K562 (cell line): ENCODE data around the gene ZNF792. TPM values are rescaled to one million over a fixed set of nuclear protein-coding genes. Genes with fewer than 3 reads are reported as not detected.

ENCODE experiments used
- ATAC-seq: fragments of 200-7000 bp; cut with Tn5 transposase; 3 replicates; pipeline ENCODE4 v1.9.1; 2020; ENCODE audit warnings: moderate library complexity
- BruUV-seq: library from RNA; stranded (reverse); fragments of 400-500 nt; replicated peaks from 2 replicates; lab custom pipeline; 2021; lab: Mats Ljungman, UMichigan
- CTCF ChIA-PET: fragments of 300-600 bp; formaldehyde crosslinking; extraction: SDS; loops from one replicate; lab custom pipeline; 2021; ENCODE audit warnings: low intra/inter-chr PET ratio; lab: Yijun Ruan, JAX
- POLR2A ChIA-PET: fragments of 300-600, 350-650 bp; sonication (Branson Sonifier 250); formaldehyde crosslinking; extraction: SDS; loops from one replicate; lab custom pipeline; 2021; ENCODE audit warnings: antibody characterized with exemption, inconsistent platforms; lab: Yijun Ruan, JAX
- DNase-seq, 4 experiments: peaks; one replicate each; pipeline versions ENCODE4 v3.0.0 to v3.0.0-alpha.2; 2011 to 2018; ENCODE audit warnings: low spot score in 3 of 4, mixed read lengths in 3 of 4; ENCODE audit errors: extremely low read depth in 1 of 4
- FAIRE-seq: peaks from 2 replicates; lab custom pipeline; 2011; peaks lifted over from hg19 to GRCh38; lab: Jason Lieb, UNC
- H2AFZ ChIP-seq: 2 replicates; pipeline ENCODE4 v1.6.0; 2011; ENCODE audit warnings: low read depth, low read length, control low read depth, inconsistent platforms
- H3K27ac ChIP-seq: fragments of 200-600 bp; 3 replicates; pipeline ENCODE4 v1.8.0; 2011; ENCODE audit warnings: low read depth, mild to moderate bottlenecking, control low read depth, inconsistent platforms, low read length, moderate library complexity, mixed read lengths; ENCODE audit errors: extremely low read depth
- H3K27me3 ChIP-seq, 2 experiments: fragments of 300-600 bp in 1 of 2; 2 replicates in 1 of 2; 3 replicates in 1 of 2; pipeline versions ENCODE4 v1.6.0 to v1.8.0; 2011; ENCODE audit warnings: inconsistent platforms in 2 of 2, low read length in 2 of 2, mild to moderate bottlenecking in 1 of 2, mixed read lengths in 1 of 2, moderate library complexity in 1 of 2; ENCODE audit not compliant: control insufficient read depth in 2 of 2, insufficient read depth in 2 of 2
- H3K36me3 ChIP-seq: fragments of 300-600 bp; 3 replicates; pipeline ENCODE4 v1.8.0; 2011; ENCODE audit warnings: mild to moderate bottlenecking, low read length, inconsistent platforms; ENCODE audit not compliant: control insufficient read depth, insufficient read depth
- H3K4me1 ChIP-seq, 2 experiments: fragments of 200-600 bp in 1 of 2; replicated peaks in 1 of 2; 2 replicates in 1 of 2; 3 replicates in 1 of 2; pipeline versions ENCODE4 v1.5.1 to v1.8.0; 2011; ENCODE audit warnings: inconsistent platforms in 2 of 2, low read length in 2 of 2, mild to moderate bottlenecking in 1 of 2, mixed read lengths in 1 of 2, moderate library complexity in 1 of 2; ENCODE audit not compliant: control insufficient read depth in 2 of 2, insufficient read depth in 2 of 2
- H3K4me2 ChIP-seq: 2 replicates; pipeline ENCODE4 v1.6.1; 2011; ENCODE audit warnings: low read length, control low read depth, inconsistent platforms, mixed read lengths; ENCODE audit not compliant: insufficient read depth
- H3K4me3 ChIP-seq: fragments of 200-600 bp; sonication (generic), shearing (Covaris generic); 2 replicates; pipeline ENCODE4 v1.5.1; 2016; ENCODE audit warnings: control low read depth, inconsistent platforms
- H3K79me2 ChIP-seq: fragments of 200-600 bp; 3 replicates; pipeline ENCODE4 v1.8.0; 2011; ENCODE audit warnings: low read length, inconsistent platforms; ENCODE audit not compliant: control insufficient read depth, insufficient read depth
- H3K9ac ChIP-seq, 2 experiments: 2 replicates each; pipeline versions ENCODE4 v1.6.0 to v1.6.1; 2011; ENCODE audit warnings: low read depth in 2 of 2, low read length in 2 of 2, control low read depth in 1 of 2, inconsistent platforms in 1 of 2, mild to moderate bottlenecking in 1 of 2, mixed read lengths in 1 of 2; ENCODE audit not compliant: insufficient read depth in 1 of 2
- H3K9me1 ChIP-seq: one replicate; pipeline ENCODE4 v1.6.0; 2011; ENCODE audit warnings: inconsistent platforms, mild to moderate bottlenecking, low read length, moderate library complexity; ENCODE audit not compliant: control insufficient read depth, insufficient read depth
- H3K9me3 ChIP-seq: replicated peaks from 2 replicates; pipeline ENCODE4 v1.5.1; 2011; ENCODE audit warnings: low read depth, low read length, inconsistent platforms; ENCODE audit not compliant: control insufficient read depth, insufficient read depth
- H4K20me1 ChIP-seq: replicated peaks from 2 replicates; pipeline ENCODE4 v1.6.1; 2011; ENCODE audit warnings: low read length, inconsistent platforms, mixed read lengths; ENCODE audit not compliant: control insufficient read depth, insufficient read depth
- ARID2 ChIP-seq: fragments of 450-650 bp; IDR thresholded peaks from 2 replicates; pipeline ENCODE4 v1.6.1; 2017; ENCODE audit warnings: antibody characterized with exemption, mild to moderate bottlenecking
- CSDE1 ChIP-seq, 2 experiments: fragments of 450-650 bp; IDR thresholded peaks; 2 replicates each; pipeline ENCODE4 v1.6.1; 2016; ENCODE audit warnings: mild to moderate bottlenecking in 1 of 2
- EP300 ChIP-seq: IDR thresholded peaks from 2 replicates; pipeline ENCODE4 v1.6.1; 2012; ENCODE audit warnings: low read length, improper control_type of control experiment
- ETV5 ChIP-seq: sonication (generic); formaldehyde crosslinking; IDR thresholded peaks from 2 replicates; pipeline ENCODE4 v1.4.0; 2020; ENCODE audit warnings: low read depth, mild to moderate bottlenecking, missing genetic modification reagents
- GATA2 ChIP-seq: sonication (generic); formaldehyde crosslinking; IDR thresholded peaks from 2 replicates; pipeline ENCODE4 v1.4.0; 2020; ENCODE audit warnings: mild to moderate bottlenecking, missing genetic modification reagents
- HNRNPUL1 ChIP-seq: fragments of 200-400 bp; formaldehyde crosslinking; IDR thresholded peaks from 2 replicates; pipeline ENCODE4 v1.6.1; 2017; ENCODE audit warnings: low read length
- IRF9 ChIP-seq: fragments of 450-650 bp; IDR thresholded peaks from 2 replicates; pipeline ENCODE4 v1.6.1; 2016; ENCODE audit warnings: missing biosample characterization, missing genetic modification characterization
- KLF13 ChIP-seq: fragments of 450-650 bp; IDR thresholded peaks from 2 replicates; pipeline ENCODE4 v1.6.1; 2016; ENCODE audit warnings: missing genetic modification characterization, low read depth, mild to moderate bottlenecking, missing compliant biosample characterization, moderate library complexity, borderline replicate concordance
- MBD2 ChIP-seq: sonication (generic); IDR thresholded peaks from 2 replicates; pipeline ENCODE4 v1.6.1; 2016; ENCODE audit warnings: low read depth, borderline replicate concordance
- TARDBP ChIP-seq: fragments of 450-650 bp; IDR thresholded peaks from 2 replicates; pipeline ENCODE4 v1.6.1; 2016
- XRCC4 ChIP-seq: IDR thresholded peaks from one replicate; pipeline ENCODE4 v1.6.1; 2011; ENCODE audit not compliant: insufficient read depth, insufficient read length; ENCODE audit errors: extremely low read depth
- ZC3H8 ChIP-seq: fragments of 450-650 bp; IDR thresholded peaks from 2 replicates; pipeline ENCODE4 v1.6.1; 2017
- ZNF263 ChIP-seq: sonication (generic); formaldehyde crosslinking; IDR thresholded peaks from 2 replicates; pipeline ENCODE4 v1.8.0; 2022; ENCODE audit warnings: mild to moderate bottlenecking, missing genetic modification reagents, borderline replicate concordance
- ZNF311 ChIP-seq: fragments of 250-450 bp; sonication (Bioruptor Pico); IDR thresholded peaks from 2 replicates; pipeline ENCODE4 v1.4.0; 2020; ENCODE audit warnings: mild to moderate bottlenecking, moderate library complexity
- ZNF785 ChIP-seq: fragments of 250-450 bp; sonication (Bioruptor Pico); IDR thresholded peaks from 2 replicates; pipeline ENCODE4 v1.4.0; 2020; ENCODE audit warnings: mild to moderate bottlenecking
- WGBS: fragments of 100-300 bp; shearing (Covaris generic); methylation state at CpG from one replicate; pipeline ENCODE4 v1.1.6; 2016; ENCODE audit warnings: low coverage, mixed read lengths; ENCODE audit not compliant: insufficient coverage; ENCODE audit errors: missing lambda C conversion rate; 5-methylcytosine and 5-hydroxymethylcytosine counted together
- in situ Hi-C: fragments of 300-500 bp; cut with MboI; formaldehyde crosslinking; loops from 4 replicates; pipeline ENCODE4 v1.15.0; 2018; ENCODE audit warnings: inconsistent platforms, mixed read lengths
- intact Hi-C: fragments of 100-400 bp; cut with micrococcal nuclease; formaldehyde crosslinking; loops from 2 replicates; pipeline ENCODE4 v1.14.2; 2022
- polyA plus RNA-seq, 8 experiments: library from polyadenylated mRNA; depleted of rRNA in 4 of 8; stranded (reverse) in 5 of 8; unstranded in 3 of 8; fragments of >200 nt; fragmentation: Nextera tagmentation in 2 of 8; fragmentation: Illumina TruSeq in 1 of 8; extraction: Ambion mirVana in 2 of 8; extraction: Trizol in 1 of 8; gene quantifications; 2 replicates each; pipeline versions ENCODE4 v1.2.1 to v1.2.3, GENCODE V29; 2011 to 2014; ENCODE audit warnings: inconsistent platforms in 1 of 8, missing spikeins in 1 of 8
- total RNA-seq, 7 experiments: library from RNA; depleted of rRNA in 6 of 7; stranded (reverse); fragments of >200 nt in 6 of 7; fragmentation: Illumina TruSeq in 2 of 7; extraction: Trizol in 2 of 7; gene quantifications; 2 replicates each; pipeline versions ENCODE4 v1.2.1 to v1.2.3, GENCODE V29; 2011 to 2021; ENCODE audit warnings: low replicate concordance in 1 of 7
- TF ChIP-seq, protein P1 (sequence below): fragments of 250-450 bp; sonication (Bioruptor Pico); IDR thresholded peaks from 2 replicates; pipeline ENCODE4 v1.4.0; 2020; ENCODE audit warnings: mild to moderate bottlenecking, moderate library complexity, borderline replicate concordance
- TF ChIP-seq, protein P2 (sequence below), 3 experiments: fragments of 200-800 bp in 1 of 3; fragments of 250-450 bp in 1 of 3; fragments of 450-650 bp in 1 of 3; sonication (Bioruptor Pico) in 1 of 3; sonication (Bioruptor generic) in 1 of 3; formaldehyde crosslinking in 1 of 3; IDR thresholded peaks; 2 replicates each; pipeline versions ENCODE4 v1.6.1 to v1.8.0; 2016 to 2022; ENCODE audit warnings: mild to moderate bottlenecking in 2 of 3, missing genetic modification characterization in 2 of 3, missing compliant biosample characterization in 1 of 3, moderate library complexity in 1 of 3

Gene ZNF792
- total and polyA plus RNA-seq, 9 of the 15 experiments (the other 6 are each of a cell fraction or from before 2014, with no cell fraction given) = 3.3 to 16.5 (median 10.4) TPM

- no peak for FAIRE-seq
- H3K4me1 ChIP-seq = no peaks in the 10 kb centered on the region
- H3K4me2 ChIP-seq = no peak overlapping the region
- no TSS peak for BruUV-seq
- no peaks in the 10 kb centered on the region for H3K79me2 ChIP-seq
- no peaks in the 10 kb centered on the region for H3K27me3 ChIP-seq
- H4K20me1 ChIP-seq = no peaks in the 10 kb centered on the region
- H2AFZ ChIP-seq = no peak overlapping the region
- in situ Hi-C loops = no loop called here
- POLR2A ChIA-PET = interaction anchor here (1.1 kb wide), 1 partner anchor 27 kb away, joined by 3 read pairs; no protein-coding TSS in a partner anchor
- CTCF ChIA-PET = no interaction called here
- no peak for DNase-seq
- no peak overlapping the region for H3K27ac ChIP-seq
- peaks cover 44% of the 10 kb centered on the region for H3K36me3 ChIP-seq
- H3K9ac ChIP-seq = no peak overlapping the region
- intact Hi-C loops = no loop called here
- no peaks in the 10 kb centered on the region; the same call in 1 of the 2 replicates for H3K9me3 ChIP-seq
- ATAC-seq = no peak
- WGBS = 100% methylated on average over 4 of the region's 4 CpGs
- H3K9me1 ChIP-seq = no peaks in the 10 kb centered on the region
- no peak overlapping the region for H3K4me3 ChIP-seq
- TF ChIP-seq, protein P1, sequence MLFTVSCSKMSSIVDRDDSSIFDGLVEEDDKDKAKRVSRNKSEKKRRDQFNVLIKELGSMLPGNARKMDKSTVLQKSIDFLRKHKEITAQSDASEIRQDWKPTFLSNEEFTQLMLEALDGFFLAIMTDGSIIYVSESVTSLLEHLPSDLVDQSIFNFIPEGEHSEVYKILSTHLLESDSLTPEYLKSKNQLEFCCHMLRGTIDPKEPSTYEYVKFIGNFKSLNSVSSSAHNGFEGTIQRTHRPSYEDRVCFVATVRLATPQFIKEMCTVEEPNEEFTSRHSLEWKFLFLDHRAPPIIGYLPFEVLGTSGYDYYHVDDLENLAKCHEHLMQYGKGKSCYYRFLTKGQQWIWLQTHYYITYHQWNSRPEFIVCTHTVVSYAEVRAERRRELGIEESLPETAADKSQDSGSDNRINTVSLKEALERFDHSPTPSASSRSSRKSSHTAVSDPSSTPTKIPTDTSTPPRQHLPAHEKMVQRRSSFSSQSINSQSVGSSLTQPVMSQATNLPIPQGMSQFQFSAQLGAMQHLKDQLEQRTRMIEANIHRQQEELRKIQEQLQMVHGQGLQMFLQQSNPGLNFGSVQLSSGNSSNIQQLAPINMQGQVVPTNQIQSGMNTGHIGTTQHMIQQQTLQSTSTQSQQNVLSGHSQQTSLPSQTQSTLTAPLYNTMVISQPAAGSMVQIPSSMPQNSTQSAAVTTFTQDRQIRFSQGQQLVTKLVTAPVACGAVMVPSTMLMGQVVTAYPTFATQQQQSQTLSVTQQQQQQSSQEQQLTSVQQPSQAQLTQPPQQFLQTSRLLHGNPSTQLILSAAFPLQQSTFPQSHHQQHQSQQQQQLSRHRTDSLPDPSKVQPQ = no peak
- TF ChIP-seq GATA2 = no peak
- no peak for TF ChIP-seq ETV5
- TF ChIP-seq EP300 = no peak
- TF ChIP-seq, protein P2, sequence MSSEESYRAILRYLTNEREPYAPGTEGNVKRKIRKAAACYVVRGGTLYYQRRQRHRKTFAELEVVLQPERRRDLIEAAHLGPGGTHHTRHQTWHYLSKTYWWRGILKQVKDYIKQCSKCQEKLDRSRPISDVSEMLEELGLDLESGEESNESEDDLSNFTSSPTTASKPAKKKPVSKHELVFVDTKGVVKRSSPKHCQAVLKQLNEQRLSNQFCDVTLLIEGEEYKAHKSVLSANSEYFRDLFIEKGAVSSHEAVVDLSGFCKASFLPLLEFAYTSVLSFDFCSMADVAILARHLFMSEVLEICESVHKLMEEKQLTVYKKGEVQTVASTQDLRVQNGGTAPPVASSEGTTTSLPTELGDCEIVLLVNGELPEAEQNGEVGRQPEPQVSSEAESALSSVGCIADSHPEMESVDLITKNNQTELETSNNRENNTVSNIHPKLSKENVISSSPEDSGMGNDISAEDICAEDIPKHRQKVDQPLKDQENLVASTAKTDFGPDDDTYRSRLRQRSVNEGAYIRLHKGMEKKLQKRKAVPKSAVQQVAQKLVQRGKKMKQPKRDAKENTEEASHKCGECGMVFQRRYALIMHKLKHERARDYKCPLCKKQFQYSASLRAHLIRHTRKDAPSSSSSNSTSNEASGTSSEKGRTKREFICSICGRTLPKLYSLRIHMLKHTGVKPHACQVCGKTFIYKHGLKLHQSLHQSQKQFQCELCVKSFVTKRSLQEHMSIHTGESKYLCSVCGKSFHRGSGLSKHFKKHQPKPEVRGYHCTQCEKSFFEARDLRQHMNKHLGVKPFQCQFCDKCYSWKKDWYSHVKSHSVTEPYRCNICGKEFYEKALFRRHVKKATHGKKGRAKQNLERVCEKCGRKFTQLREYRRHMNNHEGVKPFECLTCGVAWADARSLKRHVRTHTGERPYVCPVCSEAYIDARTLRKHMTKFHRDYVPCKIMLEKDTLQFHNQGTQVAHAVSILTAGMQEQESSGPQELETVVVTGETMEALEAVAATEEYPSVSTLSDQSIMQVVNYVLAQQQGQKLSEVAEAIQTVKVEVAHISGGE (CRISPR knock-in tag; IDR thresholded peaks at IDR 0.05) = no peak
- TF ChIP-seq IRF9 (tag) = no peak
- no peak for TF ChIP-seq ARID2
- TF ChIP-seq TARDBP = no peak
- TF ChIP-seq XRCC4 = no peak
- TF ChIP-seq ZC3H8 = no peak
- TF ChIP-seq ZNF263 (CRISPR knock-in tag) = no peak
- TF ChIP-seq KLF13 = no peak
- TF ChIP-seq ZNF785 (CRISPR knock-in tag) = no peak
- TF ChIP-seq MBD2 = no peak
- TF ChIP-seq CSDE1 (IDR thresholded peaks at IDR 0.05) = no peak
- no peak for TF ChIP-seq ZNF311
- no peak for TF ChIP-seq HNRNPUL1
These were observed 27.8 kb downstream of the ZNF792 start for GRCh38 chr19:34936184-34936583.
